PC-9 (cell line): ENCODE measurements around the gene TECTA. TPM values are rescaled to one million over a fixed set of nuclear protein-coding genes. Genes with fewer than 3 reads are reported as not detected.

Experiments
- BruUV-seq: library from RNA; stranded (reverse); fragments of 400-500 nt; replicated peaks from 2 replicates; lab custom pipeline; 2021; lab: Mats Ljungman, UMichigan
- CTCF ChIA-PET: fragments of 300-600 bp; sonication (Branson Sonifier 250); formaldehyde crosslinking; loops from one replicate; lab custom pipeline; 2022; ENCODE audit warnings: antibody characterized with exemption; lab: Charles Lee
- POLR2A ChIA-PET: fragments of 300-600 bp; sonication (Branson Sonifier 250); formaldehyde crosslinking; loops from one replicate; lab custom pipeline; 2022; ENCODE audit warnings: antibody characterized with exemption; ENCODE audit not compliant: unreplicated experiment; lab: Charles Lee
- DNase-seq, 2 experiments: peaks; one replicate each; pipeline versions ENCODE4 v3.0.0 to v3.0.0-alpha.2; 2015 to 2022; ENCODE audit warnings: mixed read lengths in 1 of 2
- H2AFZ ChIP-seq: fragments of 200-600 bp; sonication (generic); 2 replicates; pipeline ENCODE4 v1.8.1; 2017; ENCODE audit warnings: antibody characterized with exemption
- H3F3A ChIP-seq: fragments of 200-600 bp; sonication (generic); 2 replicates; pipeline ENCODE4 v1.8.1; 2017; ENCODE audit warnings: antibody characterized with exemption, mild to moderate bottlenecking, low read depth; ENCODE audit not compliant: insufficient read depth
- H3K27ac ChIP-seq: fragments of 200-600 bp; sonication (generic); 2 replicates; pipeline ENCODE4 v1.6.1; 2016; ENCODE audit warnings: mixed run types
- H3K27me3 ChIP-seq: fragments of 200-600 bp; sonication (generic); 2 replicates; pipeline ENCODE4 v1.6.1; 2016; ENCODE audit warnings: low read depth, mixed run types; ENCODE audit not compliant: insufficient read depth
- H3K36me3 ChIP-seq: fragments of 200-600 bp; sonication (generic); 2 replicates; pipeline ENCODE4 v1.6.1; 2016; ENCODE audit warnings: low read depth, mixed run types
- H3K4me1 ChIP-seq: fragments of 200-600 bp; sonication (generic); replicated peaks from 2 replicates; pipeline ENCODE4 v1.6.1; 2016; ENCODE audit warnings: mixed run types; ENCODE audit not compliant: insufficient read depth
- H3K4me2 ChIP-seq: fragments of 200-600 bp; sonication (generic); 2 replicates; pipeline ENCODE4 v1.6.1; 2017; ENCODE audit warnings: mixed run types
- H3K4me3 ChIP-seq: fragments of 200-600 bp; sonication (generic); 2 replicates; pipeline ENCODE4 v1.6.1; 2016; ENCODE audit warnings: mixed run types
- H3K79me2 ChIP-seq: fragments of 200-600 bp; sonication (generic); 2 replicates; pipeline ENCODE4 v1.6.1; 2017; ENCODE audit warnings: low read depth, mixed run types
- H3K9me2 ChIP-seq: fragments of 200-600 bp; sonication (generic); 2 replicates; pipeline ENCODE4 v1.8.1; 2017; ENCODE audit warnings: mild to moderate bottlenecking; ENCODE audit not compliant: insufficient read depth
- H3K9me3 ChIP-seq: fragments of 200-600 bp; sonication (generic); 2 replicates; pipeline ENCODE4 v1.8.1; 2016; ENCODE audit warnings: low read depth; ENCODE audit not compliant: insufficient read depth
- H4K20me1 ChIP-seq: fragments of 200-600 bp; sonication (generic); 2 replicates; pipeline ENCODE4 v1.8.1; 2017; ENCODE audit not compliant: insufficient read depth
- CTCF ChIP-seq: fragments of 200-600 bp; sonication (generic); conservative IDR thresholded peaks from 2 replicates; pipeline ENCODE4 v1.6.1; 2017; ENCODE audit warnings: mixed run types, antibody characterized with exemption, mild to moderate bottlenecking, moderate library complexity
- EZH2 ChIP-seq: fragments of 200-600 bp; sonication (generic); IDR thresholded peaks from 2 replicates; pipeline ENCODE4 v1.8.0; 2017; ENCODE audit warnings: antibody characterized with exemption, low read depth
- intact Hi-C: fragments of 100-400 bp; cut with micrococcal nuclease; formaldehyde crosslinking; loops from one replicate; pipeline ENCODE4 v1.10.0; 2022; ENCODE audit not compliant: unreplicated experiment
- total RNA-seq: library from RNA; stranded (reverse); gene quantifications from 2 replicates; pipeline ENCODE4 v1.2.3, GENCODE V29; 2021

The TECTA gene
- total RNA-seq, 1 experiment from 2014 or later: 0.04 TPM

- BruUV-seq: no TSS peak
- Histone ChIP-seq H3K36me3 (no peaks in the 10 kb centered on the region), H2AFZ (no peak overlapping the region), H3K4me3 (no peak overlapping the region), H3K27ac (no peak overlapping the region), H4K20me1 (no peaks in the 10 kb centered on the region), H3F3A (no peaks in the 10 kb centered on the region), H3K9me2 (no peaks in the 10 kb centered on the region), H3K4me1 (no peaks in the 10 kb centered on the region), H3K79me2 (no peaks in the 10 kb centered on the region), H3K4me2 (no peak overlapping the region), H3K9me3 (peaks cover 8% of the 10 kb centered on the region), H3K27me3 (peaks cover 77% of the 10 kb centered on the region)
- ChIA-PET CTCF (no interaction called here), POLR2A (no interaction called here)
- TF ChIP-seq EZH2: no peak
- no peak for TF ChIP-seq CTCF
- DNase-seq: no peak
- intact Hi-C loops: no loop called here
These were observed 22.5 kb downstream of the TECTA start for GRCh38 chr11:121123496-121124069.

GRCh38 chr11:121127809-121128208 is 26.8 kb downstream of the TECTA start:
- no peaks in the 10 kb centered on the region for H3F3A ChIP-seq
- no peaks in the 10 kb centered on the region for H3K9me2 ChIP-seq
- H3K79me2 ChIP-seq: no peaks in the 10 kb centered on the region
- ChIA-PET CTCF (no interaction called here), POLR2A (no interaction called here)
- H2AFZ ChIP-seq: no peak overlapping the region
- peaks cover 88% of the 10 kb centered on the region for H3K27me3 ChIP-seq
- H3K27ac ChIP-seq: no peak overlapping the region
- no peaks in the 10 kb centered on the region for H3K4me1 ChIP-seq
- no peak for DNase-seq
- no TSS peak for BruUV-seq
- no peaks in the 10 kb centered on the region; the same call in 1 of the 2 replicates for H3K9me3 ChIP-seq
- no peak overlapping the region for H3K4me3 ChIP-seq
- no peaks in the 10 kb centered on the region for H3K36me3 ChIP-seq
- no peak overlapping the region for H3K4me2 ChIP-seq
- no peak for TF ChIP-seq CTCF
- TF ChIP-seq EZH2: no peak
- H4K20me1 ChIP-seq: no peaks in the 10 kb centered on the region
- intact Hi-C loops: no loop called here

- intact Hi-C loops: no loop called here
- Histone ChIP-seq H3K79me2 (no peaks in the 10 kb centered on the region), H4K20me1 (no peaks in the 10 kb centered on the region), H3K9me3 (no peaks in the 10 kb centered on the region), H3K36me3 (no peaks in the 10 kb centered on the region), H3K4me3 (no peak overlapping the region), H3K9me2 (no peaks in the 10 kb centered on the region), H2AFZ (no peak overlapping the region), H3K4me1 (no peaks in the 10 kb centered on the region), H3K4me2 (no peak overlapping the region), H3K27ac (no peak overlapping the region), H3F3A (no peaks in the 10 kb centered on the region), H3K27me3 (peaks cover 87% of the 10 kb centered on the region)
- POLR2A ChIA-PET: no interaction called here
- peak; percentile 40 to 59 for DNase-seq
- CTCF ChIA-PET: no interaction called here
- TF ChIP-seq CTCF (no peak), EZH2 (no peak)
- no TSS peak for BruUV-seq
These were observed 28.6 kb downstream of the TECTA start for GRCh38 chr11:121129362-121130340.
